ENCODE measurements around the gene TRABD2A. TPM values are rescaled to one million over a fixed set of nuclear protein-coding genes. Genes with fewer than 3 reads are reported as not detected.

The TRABD2A gene
- total RNA-seq, 1 donor from 2014 or later, result 1.4 TPM

- DNase-seq (ENCODE audit: low read depth), result no peak
These were observed 59.1 kb downstream of the TRABD2A start for GRCh38 chr2:84821806-84822205.

- no peak for DNase-seq (ENCODE audit: low read depth)
These were observed 63.6 kb downstream of the TRABD2A start for GRCh38 chr2:84817239-84817655.

- DNase-seq (ENCODE audit: low read depth), result no peak
These were observed 64.4 kb downstream of the TRABD2A start for GRCh38 chr2:84816426-84817026.

GRCh38 chr2:84815146-84815545 is 65.7 kb downstream of the TRABD2A start:
- peak; percentile 12 for DNase-seq (ENCODE audit: low read depth)

GRCh38 chr2:84811839-84812431 is 68.9 kb downstream of the TRABD2A start:
- no peak for DNase-seq (ENCODE audit: low read depth)

- no peak for DNase-seq (ENCODE audit: low read depth)
These were observed 72.6 kb downstream of the TRABD2A start for GRCh38 chr2:84808279-84808678.

GRCh38 chr2:84807063-84807485 is 73.8 kb downstream of the TRABD2A start:
- peak; percentile 91 for DNase-seq (ENCODE audit: low read depth)

GRCh38 chr2:84805250-84805958 is 75.5 kb downstream of the TRABD2A start:
- DNase-seq (ENCODE audit: low read depth), result no peak

GRCh38 chr2:84801811-84802210 is 79.1 kb downstream of the TRABD2A start:
- no peak for DNase-seq (ENCODE audit: low read depth)

- no peak for DNase-seq (ENCODE audit: low read depth)
These were observed 80.6 kb downstream of the TRABD2A start for GRCh38 chr2:84800194-84800805.

GRCh38 chr2:84799772-84800171 is 81.1 kb downstream of the TRABD2A start:
- DNase-seq (ENCODE audit: low read depth), result no peak

GRCh38 chr2:84797271-84797670 is 83.6 kb downstream of the TRABD2A start:
- DNase-seq (ENCODE audit: low read depth), result no peak

GRCh38 chr2:84796798-84797197 is 84.1 kb downstream of the TRABD2A start:
- DNase-seq (ENCODE audit: low read depth), result no peak

GRCh38 chr2:84793641-84794040 is 87.2 kb downstream of the TRABD2A start:
- no peak for DNase-seq (ENCODE audit: low read depth)

- no peak for DNase-seq (ENCODE audit: low read depth)
These were observed 87.9 kb downstream of the TRABD2A start for GRCh38 chr2:84792856-84793522.

GRCh38 chr2:84788498-84788897 is 92.4 kb downstream of the TRABD2A start:
- no peak for DNase-seq (ENCODE audit: low read depth)

- no peak for DNase-seq (ENCODE audit: low read depth)
These were observed 92.9 kb downstream of the TRABD2A start for GRCh38 chr2:84788027-84788426.

- DNase-seq (ENCODE audit: low read depth), result no peak
These were observed 94.3 kb downstream of the TRABD2A start for GRCh38 chr2:84786601-84787000.

- DNase-seq (ENCODE audit: low read depth), result no peak
These were observed 94.9 kb downstream of the TRABD2A start for GRCh38 chr2:84785950-84786349.

GRCh38 chr2:84782717-84783442 is 98.0 kb downstream of the TRABD2A start:
- DNase-seq (ENCODE audit: low read depth), result no peak
